ENCODE data around the gene UPP1.

The UPP1 gene

DNA sequence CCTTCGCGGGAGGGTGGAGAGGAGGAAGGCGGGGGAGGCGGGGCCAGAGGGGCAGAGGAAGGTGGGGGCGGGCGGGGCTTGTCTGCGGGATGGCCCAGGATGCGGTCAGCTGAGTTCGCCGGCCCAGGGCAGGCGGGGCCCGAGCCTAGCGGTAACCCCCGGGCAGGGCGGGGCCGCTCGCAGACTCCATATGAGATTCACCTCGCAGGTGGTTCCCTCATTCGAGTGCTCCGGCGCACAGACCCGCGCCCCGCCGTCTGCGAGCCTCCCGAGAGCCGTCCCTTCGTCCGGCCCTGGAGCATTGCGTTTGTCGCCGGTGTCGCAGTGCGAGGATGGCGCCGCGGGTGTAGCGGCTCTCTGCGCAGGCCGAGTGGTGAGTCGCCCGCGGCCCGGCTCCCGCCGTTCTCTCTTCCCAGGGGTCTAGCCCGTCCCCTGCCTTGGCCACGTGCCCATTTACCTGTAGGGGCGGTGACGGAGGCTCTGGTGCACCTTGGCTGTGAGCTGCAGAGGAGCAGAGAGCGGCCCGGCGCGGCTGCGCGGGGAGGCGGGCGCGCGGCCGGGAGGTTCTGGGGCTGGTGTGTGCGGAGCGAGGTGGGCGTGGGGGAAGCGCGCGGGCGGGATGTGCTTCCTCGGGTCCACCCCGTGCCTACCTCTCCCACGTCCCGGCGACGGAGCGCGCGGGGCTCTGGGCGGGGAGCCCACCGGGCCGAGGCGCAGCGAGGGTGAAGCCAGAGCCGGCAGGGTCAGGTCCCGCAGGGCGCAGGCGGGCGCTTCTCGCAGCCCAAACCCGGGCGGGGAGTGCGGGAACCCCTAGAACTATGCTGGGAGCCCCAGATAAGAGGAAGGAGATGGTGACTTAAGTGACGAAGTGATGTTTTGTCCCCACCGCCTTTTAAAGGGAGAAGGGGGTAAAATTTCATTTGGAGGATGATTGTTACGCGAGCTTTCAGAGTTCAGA is at the start of gene UPP1:
Gene UPP1, plus strand, starts transcription at position 220 of the 958 bp plus-strand sequence. CDS start 5,519 bp downstream, outside the sequence.
- peak within 1 kb of the TSS; percentile 65 for H3K4me3 ChIP-seq (ENCODE audit: low read depth, low read length)
- TF ChIP-seq CTCF (IDR thresholded peaks at IDR 0.05; ENCODE audit: control insufficient read depth, extremely low read depth, insufficient read depth), result no peak
- DNase-seq (ENCODE audit: low read depth), result no peak

DNA sequence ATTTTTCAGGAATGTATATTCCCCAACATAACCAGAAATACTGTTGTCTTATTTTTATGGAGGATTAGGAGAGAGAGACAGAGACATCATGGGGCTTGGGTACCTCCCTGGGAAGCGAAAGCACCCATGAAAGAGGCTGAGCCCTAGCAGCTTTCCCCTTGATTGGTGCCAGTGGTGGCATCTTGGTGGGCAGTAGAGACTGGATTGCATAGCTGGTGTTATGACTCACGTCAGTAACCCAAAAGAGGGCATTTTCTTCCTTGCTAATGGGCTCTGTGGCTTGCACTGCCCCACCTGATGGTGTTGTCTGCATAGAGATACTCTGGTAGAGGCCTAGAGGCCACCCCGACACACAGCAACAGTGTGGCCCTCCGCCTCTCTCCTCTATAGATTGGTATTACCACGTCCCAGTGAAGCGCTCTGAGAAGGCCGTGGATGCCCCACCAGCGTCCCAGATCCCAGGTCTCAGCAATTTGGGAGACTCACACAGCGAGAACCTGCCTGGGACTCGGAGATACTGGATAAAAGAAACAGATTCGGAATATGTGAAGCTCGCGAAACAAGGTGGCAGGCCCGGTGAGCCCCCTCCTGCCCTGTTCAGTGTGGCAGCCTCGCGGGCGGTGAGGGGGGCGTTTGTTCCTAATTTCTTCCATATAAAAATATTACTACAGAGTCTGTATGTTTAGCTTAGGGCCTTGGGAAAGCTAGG is 48.0 kb upstream of the UPP1 start:
- no peak for TF ChIP-seq CTCF (IDR thresholded peaks at IDR 0.05; ENCODE audit: control insufficient read depth, extremely low read depth, insufficient read depth)
- no peak overlapping the region for H3K4me3 ChIP-seq (ENCODE audit: low read depth, low read length)
- DNase-seq (ENCODE audit: low read depth), result no peak

GRCh38 chr7:48041653-48041970 is 47.5 kb upstream of the UPP1 start:
- H3K4me3 ChIP-seq (ENCODE audit: low read depth, low read length), result no peak overlapping the region
- no peak for DNase-seq (ENCODE audit: low read depth)
- no peak for TF ChIP-seq CTCF (IDR thresholded peaks at IDR 0.05; ENCODE audit: control insufficient read depth, extremely low read depth, insufficient read depth)

DNA sequence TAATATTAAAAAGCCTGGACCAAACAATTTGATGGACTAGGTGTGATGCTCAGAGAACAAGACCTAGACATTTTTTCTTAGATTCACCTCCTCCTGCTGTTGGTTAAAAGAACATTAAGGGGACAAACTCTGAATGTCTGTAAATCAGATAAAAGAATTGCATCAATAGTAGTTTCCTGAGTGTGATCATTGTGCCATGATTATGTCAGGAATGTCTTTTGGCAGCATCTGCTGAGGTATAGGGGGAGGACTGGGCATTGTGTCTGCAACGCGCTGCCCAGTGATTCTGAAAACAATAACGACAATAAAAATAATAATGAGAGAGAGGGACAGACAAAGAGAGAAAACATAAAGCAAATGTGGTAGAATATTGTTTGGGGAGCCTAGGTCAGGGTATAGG is 46.8 kb upstream of the UPP1 start:
- DNase-seq (ENCODE audit: low read depth), result no peak
- TF ChIP-seq CTCF (IDR thresholded peaks at IDR 0.05; ENCODE audit: control insufficient read depth, extremely low read depth, insufficient read depth), result no peak
- no peak overlapping the region for H3K4me3 ChIP-seq (ENCODE audit: low read depth, low read length)

DNA sequence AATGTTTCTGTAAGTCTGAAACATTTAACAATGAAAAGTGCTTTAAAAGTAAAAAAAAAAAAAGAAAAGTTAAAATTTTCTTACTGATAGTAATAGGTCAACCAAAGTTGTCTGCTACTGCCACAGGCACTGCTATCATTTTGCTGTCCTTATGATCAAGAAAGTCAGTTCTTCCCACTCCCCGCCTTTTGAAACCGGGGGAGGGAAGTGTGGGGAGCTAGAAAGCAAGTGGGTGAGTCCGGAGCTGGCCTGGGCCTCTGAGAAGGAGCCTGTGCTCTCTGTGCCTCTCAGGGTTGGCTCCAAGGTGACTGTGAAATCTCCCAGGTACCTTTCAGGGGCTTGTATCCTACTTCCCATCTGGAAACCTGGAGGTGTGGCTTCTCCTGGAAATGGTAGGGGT is 46.4 kb upstream of the UPP1 start:
- no peak overlapping the region for H3K4me3 ChIP-seq (ENCODE audit: low read depth, low read length)
- no peak for TF ChIP-seq CTCF (IDR thresholded peaks at IDR 0.05; ENCODE audit: control insufficient read depth, extremely low read depth, insufficient read depth)
- no peak for DNase-seq (ENCODE audit: low read depth)

DNA sequence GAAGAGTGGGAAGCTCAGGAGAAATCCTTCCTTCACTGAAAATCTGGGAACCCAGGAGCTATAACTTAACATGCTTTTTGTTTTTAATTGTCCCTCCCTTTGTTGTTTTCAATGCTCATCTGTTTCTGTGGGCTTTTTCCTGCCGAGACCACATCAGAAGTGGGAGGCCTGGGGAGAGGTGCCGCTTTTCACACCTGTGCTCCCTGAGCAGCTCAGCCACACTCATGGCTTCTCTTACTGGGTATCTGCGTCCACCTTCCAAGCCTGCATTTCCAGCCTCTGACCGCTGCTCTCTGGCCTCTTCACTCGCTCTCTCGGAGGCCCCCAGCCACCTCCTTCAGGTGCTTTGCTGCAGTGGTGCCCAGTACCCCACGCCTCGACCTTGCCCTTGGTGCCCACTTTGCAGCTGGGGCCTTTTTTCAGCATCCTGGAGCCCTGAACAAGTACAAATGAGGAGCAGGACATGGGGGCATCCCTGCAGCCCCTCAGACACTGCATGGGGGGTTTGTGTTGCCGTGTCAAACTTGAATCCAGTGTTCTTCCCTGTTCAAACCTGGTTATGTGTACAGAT is 43.8 kb upstream of the UPP1 start:
- H3K4me3 ChIP-seq (ENCODE audit: low read depth, low read length), result no peak overlapping the region
- TF ChIP-seq CTCF (IDR thresholded peaks at IDR 0.05; ENCODE audit: control insufficient read depth, extremely low read depth, insufficient read depth), result no peak
- DNase-seq (ENCODE audit: low read depth), result no peak
